GM10248 (cell line): ENCODE measurements around the gene USP53.

Experiments used
- CTCF ChIA-PET: fragments of 300-600 bp; sonication (Branson Sonifier 250); formaldehyde crosslinking; extraction: SDS; loops from one replicate; lab custom pipeline; 2021; ENCODE audit warnings: antibody characterized with exemption; lab: Yijun Ruan, JAX
- POLR2A ChIA-PET: fragments of 350-650 bp; sonication (Branson Sonifier 250); formaldehyde crosslinking; extraction: SDS; loops from one replicate; lab custom pipeline; 2020; ENCODE audit warnings: antibody characterized with exemption; lab: Yijun Ruan, JAX
- DNase-seq: peaks from one replicate; pipeline ENCODE4 v3.0.0; 2012; ENCODE audit errors: extremely low spot score
- CTCF ChIP-seq: IDR thresholded peaks from 2 replicates; pipeline ENCODE4 v1.5.1; 2012; ENCODE audit warnings: mild to moderate bottlenecking, low read depth; ENCODE audit errors: extremely low read depth, missing control alignments, control extremely low read depth

The USP53 gene

GRCh38 chr4:119286377-119287002, 74.0 kb downstream of the USP53 start:
- POLR2A ChIA-PET: no interaction called here

GRCh38 chr4:119289313-119289712, 76.8 kb downstream of the USP53 start:
- CTCF ChIA-PET: interaction anchor here (0.8 to 2.4 kb wide), 2 partner anchors 246 to 548 kb away, joined by 3 to 5 read pairs; no protein-coding TSS in a partner anchor
- DNase-seq: no peak
- TF ChIP-seq CTCF: no peak
- POLR2A ChIA-PET: no interaction called here

More at GRCh38 chr4:119286377-119287002, 74.0 kb downstream of the USP53 start:
- DNase-seq: no peak
- TF ChIP-seq CTCF: peak; percentile 58
- CTCF ChIA-PET: interaction anchor here (0.6 to 1.1 kb wide), 7 partner anchors 10 to 305 kb away, joined by 3 to 7 read pairs (median 4); no protein-coding TSS in a partner anchor

GRCh38 chr4:119290598-119290997, 78.1 kb downstream of the USP53 start:
- ChIA-PET POLR2A (no interaction called here), CTCF (interaction anchor here (1.4 to 1.6 kb wide), 2 partner anchors 78 to 328 kb away, joined by 3 to 4 read pairs; partner anchors contain the start of gene USP53)
- TF ChIP-seq CTCF: no peak
- no peak for DNase-seq

- ChIA-PET CTCF (interaction anchor here (0.9 to 1.5 kb wide), 2 partner anchors 10 to 22 kb away, joined by 3 to 6 read pairs; no protein-coding TSS in a partner anchor), POLR2A (no interaction called here)
- no peak for TF ChIP-seq CTCF
- DNase-seq: no peak
Measured at GRCh38 chr4:119296356-119296755, 83.8 kb downstream of the USP53 start.

- CTCF ChIA-PET: interaction anchor here (0.9 to 2.3 kb wide), 2 partner anchors 255 to 257 kb away, joined by 3 to 10 read pairs; no protein-coding TSS in a partner anchor
- POLR2A ChIA-PET: no interaction called here
- DNase-seq: no peak
- no peak for TF ChIP-seq CTCF
Measured at GRCh38 chr4:119297795-119298194, 85.3 kb downstream of the USP53 start.

- ChIA-PET POLR2A (no interaction called here), CTCF (interaction anchor here (1.0 to 2.3 kb wide), 7 partner anchors 8 to 318 kb away, joined by 3 to 10 read pairs (median 4); partner anchors contain the start of gene USP53)
- no peak for TF ChIP-seq CTCF
- peak; percentile 12 for DNase-seq
Measured at GRCh38 chr4:119299260-119299671, 86.8 kb downstream of the USP53 start.
